Mesenchymal stem cell (in vitro differentiated cells and primary cell): ENCODE data around the gene ASB2.

Source experiments
- DNase-seq: peaks from one replicate; pipeline ENCODE4 v3.0.0-alpha.2; 2013
- H2AFZ ChIP-seq: one replicate; pipeline ENCODE4 v1.6.1; 2013; ENCODE audit warnings: low read depth, mild to moderate bottlenecking, control low read depth, inconsistent platforms, low read length, moderate library complexity
- H2AK5ac ChIP-seq: 2 replicates; pipeline ENCODE4 v1.6.1; 2013; ENCODE audit warnings: low read length, moderate library complexity, mild to moderate bottlenecking, inconsistent platforms; ENCODE audit not compliant: severe bottlenecking
- H2BK120ac ChIP-seq: one replicate; pipeline ENCODE4 v1.6.1; 2013; ENCODE audit warnings: low read depth, mild to moderate bottlenecking, inconsistent platforms, low read length, moderate library complexity
- H2BK12ac ChIP-seq, 2 experiments: one replicate each; pipeline ENCODE4 v1.6.1; 2013; ENCODE audit warnings: inconsistent platforms in 2 of 2, low read length in 2 of 2, mild to moderate bottlenecking in 2 of 2, moderate library complexity in 2 of 2, control low read depth in 1 of 2
- H2BK15ac ChIP-seq: one replicate; pipeline ENCODE4 v1.6.1; 2013; ENCODE audit warnings: mild to moderate bottlenecking, low read depth, inconsistent platforms; ENCODE audit not compliant: poor library complexity, severe bottlenecking
- H2BK5ac ChIP-seq: 2 replicates; pipeline ENCODE4 v1.6.1; 2013; ENCODE audit warnings: low read depth, mild to moderate bottlenecking, low read length, control low read depth, inconsistent platforms; ENCODE audit not compliant: poor library complexity, severe bottlenecking
- H3K14ac ChIP-seq, 2 experiments: one replicate each; pipeline ENCODE4 v1.6.1; 2013; ENCODE audit warnings: inconsistent platforms in 2 of 2, low read length in 2 of 2, control low read depth in 1 of 2, mild to moderate bottlenecking in 1 of 2, moderate library complexity in 1 of 2
- H3K18ac ChIP-seq, 2 experiments: one replicate each; pipeline ENCODE4 v1.6.1; 2013; ENCODE audit warnings: inconsistent platforms in 2 of 2, low read length in 2 of 2, control low read depth in 1 of 2, low read depth in 1 of 2, mild to moderate bottlenecking in 1 of 2
- H3K23ac ChIP-seq, 2 experiments: one replicate each; pipeline ENCODE4 v1.6.1; 2013; ENCODE audit warnings: inconsistent platforms in 2 of 2, low read length in 2 of 2, mild to moderate bottlenecking in 2 of 2, moderate library complexity in 2 of 2, control low read depth in 1 of 2
- H3K27ac ChIP-seq: 2 replicates; pipeline ENCODE4 v1.5.1; 2013; ENCODE audit warnings: mild to moderate bottlenecking, moderate library complexity, low read length, control low read depth, inconsistent platforms; ENCODE audit not compliant: poor library complexity, severe bottlenecking
- H3K27me3 ChIP-seq, 2 experiments: 2 replicates each; pipeline versions ENCODE4 v1.6.1 to v1.7.0; 2013; ENCODE audit warnings: low read length in 2 of 2, mild to moderate bottlenecking in 2 of 2, moderate library complexity in 2 of 2, control low read depth in 1 of 2, inconsistent platforms in 1 of 2; ENCODE audit not compliant: control insufficient read depth in 1 of 2, insufficient read depth in 1 of 2
- H3K36me3 ChIP-seq, 2 experiments: 2 replicates each; pipeline versions ENCODE4 v1.6.1 to v1.7.0; 2013; ENCODE audit warnings: low read length in 2 of 2, control low read depth in 1 of 2, inconsistent platforms in 1 of 2, low read depth in 1 of 2, mild to moderate bottlenecking in 1 of 2; ENCODE audit not compliant: insufficient read depth in 2 of 2, control insufficient read depth in 1 of 2
- H3K4ac ChIP-seq, 2 experiments: one replicate each; pipeline ENCODE4 v1.6.1; 2013; ENCODE audit warnings: inconsistent platforms in 2 of 2, low read length in 2 of 2, mild to moderate bottlenecking in 2 of 2, moderate library complexity in 2 of 2, control low read depth in 1 of 2, low read depth in 1 of 2
- H3K4me1 ChIP-seq: 2 replicates; pipeline ENCODE4 v1.6.1; 2013; ENCODE audit warnings: low read depth, low read length, control low read depth; ENCODE audit not compliant: control insufficient read depth, insufficient read depth
- H3K4me2 ChIP-seq: 2 replicates; pipeline ENCODE4 v1.6.1; 2013; ENCODE audit warnings: low read length, mild to moderate bottlenecking, inconsistent platforms; ENCODE audit not compliant: poor library complexity, severe bottlenecking
- H3K4me3 ChIP-seq, 2 experiments: 2 replicates each; pipeline versions ENCODE4 v1.5.1 to v1.7.0; 2013; ENCODE audit warnings: low read length in 2 of 2, mild to moderate bottlenecking in 2 of 2, control low read depth in 1 of 2, low read depth in 1 of 2; ENCODE audit not compliant: insufficient read depth in 1 of 2
- H3K79me1 ChIP-seq: replicated peaks from 2 replicates; pipeline ENCODE4 v1.6.1; 2013; ENCODE audit warnings: mild to moderate bottlenecking, control low read depth, low read length, inconsistent platforms; ENCODE audit not compliant: poor library complexity, severe bottlenecking
- H3K9ac ChIP-seq: 2 replicates; pipeline ENCODE4 v1.7.0; 2013; ENCODE audit warnings: mild to moderate bottlenecking, low read length, moderate library complexity
- H3K9me3 ChIP-seq: 2 replicates; pipeline ENCODE4 v1.7.0; 2013; ENCODE audit warnings: mild to moderate bottlenecking, low read length; ENCODE audit not compliant: control insufficient read depth
- H4K8ac ChIP-seq: one replicate; pipeline ENCODE4 v1.6.1; 2013; ENCODE audit warnings: inconsistent platforms, mild to moderate bottlenecking, low read length, moderate library complexity
- H4K91ac ChIP-seq: one replicate; pipeline ENCODE4 v1.6.1; 2013; ENCODE audit warnings: mild to moderate bottlenecking, low read length, inconsistent platforms
- WGBS: methylation state at CpG from one replicate; pipeline ENCODE4 v1.1.7; 2013; ENCODE audit warnings: mixed read lengths; 5-methylcytosine and 5-hydroxymethylcytosine counted together

Gene ASB2

DNA sequence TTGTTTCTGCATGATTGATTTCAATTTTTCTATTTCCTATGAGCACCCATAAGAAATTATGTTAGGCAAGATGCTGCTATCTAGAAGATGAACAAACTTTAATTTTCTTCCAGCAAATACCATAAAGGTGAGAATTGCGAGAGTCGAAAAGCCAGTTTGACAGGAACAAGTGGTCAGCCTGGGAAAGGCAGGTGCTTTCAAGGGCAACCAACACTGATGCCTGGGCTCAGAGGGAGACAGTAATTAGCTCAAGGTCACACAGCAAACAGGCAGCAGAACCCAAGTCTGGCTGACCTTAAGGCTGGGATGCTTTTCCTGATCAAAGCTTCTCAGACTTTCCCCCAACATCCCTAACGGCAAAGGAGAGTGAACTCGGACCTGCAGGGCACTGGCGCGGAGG lies 43.0 kb upstream of the ASB2 start:
- peaks cover 32 to 45% of the 10 kb centered on the region in 2 experiments for H3K27me3 ChIP-seq
- H2AFZ ChIP-seq: no peak overlapping the region
- no peak overlapping the region for H3K27ac ChIP-seq
- no peak overlapping the region for H3K4ac ChIP-seq
- 88% methylated on average over 6 of the region's 6 CpGs for WGBS
- H3K36me3 ChIP-seq: no peaks in the 10 kb centered on the region
- H3K4me3 ChIP-seq: no peak overlapping the region
- no peak overlapping the region for H2BK12ac ChIP-seq
- H3K23ac ChIP-seq: no peak overlapping the region
- H3K4me1 ChIP-seq: peaks cover 8% of the 10 kb centered on the region
- H3K79me1 ChIP-seq: no peaks in the 10 kb centered on the region
- no peak overlapping the region for H2BK120ac ChIP-seq
- H3K9me3 ChIP-seq: no peaks in the 10 kb centered on the region
- DNase-seq: no peak
- no peak overlapping the region for H2BK5ac ChIP-seq
- H2BK15ac ChIP-seq: no peak overlapping the region
- no peak overlapping the region for H2AK5ac ChIP-seq
- no peak overlapping the region for H3K4me2 ChIP-seq
- H3K14ac ChIP-seq: no peak overlapping the region
- H4K91ac ChIP-seq: no peak overlapping the region
- H3K18ac ChIP-seq: no peak overlapping the region
- no peak overlapping the region for H3K9ac ChIP-seq
- no peak overlapping the region for H4K8ac ChIP-seq

DNA sequence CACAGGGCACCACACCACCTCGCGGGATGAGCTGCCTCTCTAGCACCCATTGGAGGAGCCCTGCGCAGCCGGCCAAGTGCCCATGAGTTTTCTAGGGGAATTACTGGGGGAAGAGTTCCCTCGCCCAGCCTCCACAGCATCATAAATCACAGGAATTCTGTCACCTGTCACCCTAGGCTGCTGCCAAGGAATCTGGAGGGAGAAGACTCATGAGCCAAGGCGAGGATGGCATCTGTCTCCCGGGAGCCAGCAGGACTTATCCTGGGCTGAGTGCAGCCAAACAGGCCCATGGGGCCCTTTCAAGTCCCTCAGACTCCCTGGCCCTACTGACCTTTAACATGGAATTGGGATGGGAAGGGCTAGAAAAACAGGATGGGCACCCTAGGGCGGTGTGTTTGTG lies 41.9 kb upstream of the ASB2 start:
- Histone ChIP-seq H2AK5ac (no peak overlapping the region), H3K9me3 (no peaks in the 10 kb centered on the region), H3K4ac (no peak overlapping the region), H3K4me3 (no peak overlapping the region), H2BK15ac (no peak overlapping the region), H2AFZ (no peak overlapping the region), H3K36me3 (no peaks in the 10 kb centered on the region), H3K79me1 (no peaks in the 10 kb centered on the region), H3K18ac (no peak overlapping the region), H3K9ac (no peak overlapping the region), H3K27ac (no peak overlapping the region), H3K27me3 (peaks cover 34 to 45% of the 10 kb centered on the region in 2 experiments), H3K4me1 (peaks cover 8% of the 10 kb centered on the region), H4K8ac (no peak overlapping the region), H3K4me2 (no peak overlapping the region), H2BK5ac (no peak overlapping the region), H2BK120ac (no peak overlapping the region), H4K91ac (no peak overlapping the region), H2BK12ac (no peak overlapping the region), H3K14ac (no peak overlapping the region), H3K23ac (no peak overlapping the region)
- DNase-seq: no peak
- 74% methylated on average over 7 of the region's 8 CpGs for WGBS

DNA sequence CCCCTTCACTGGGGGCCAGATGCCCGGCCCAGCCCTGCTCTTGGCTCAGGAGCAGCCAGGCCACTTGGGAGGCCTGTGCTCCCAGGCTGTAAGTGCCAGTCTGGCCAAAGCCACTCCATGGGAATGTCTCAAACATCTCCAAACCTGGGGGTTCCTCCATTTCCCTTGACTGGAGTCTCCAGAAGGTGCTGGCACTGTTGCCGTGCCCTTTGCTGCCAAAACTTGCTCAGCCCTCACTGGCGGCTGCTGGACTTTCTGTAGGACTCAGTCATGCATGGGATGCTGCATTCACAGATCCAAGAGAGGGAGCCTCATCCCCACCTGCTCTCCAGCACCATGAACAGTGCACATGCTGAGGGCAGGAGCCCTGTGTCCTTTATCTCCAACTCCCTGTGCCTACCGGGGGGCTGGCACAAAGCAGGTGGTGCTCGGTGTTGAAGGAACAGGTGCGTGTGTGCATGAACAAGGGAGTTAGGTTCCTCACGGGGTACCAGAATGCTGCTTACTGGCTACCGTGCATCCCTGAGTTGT lies 40.1 kb upstream of the ASB2 start:
- H3K36me3 ChIP-seq: no peaks in the 10 kb centered on the region
- no peak overlapping the region for H3K9ac ChIP-seq
- peak overlapping the region in 1 of 2 experiments; percentile 18 for H3K14ac ChIP-seq
- H3K18ac ChIP-seq: no peak overlapping the region
- no peak overlapping the region for H3K4ac ChIP-seq
- no peak overlapping the region for H2BK15ac ChIP-seq
- peaks cover 34 to 42% of the 10 kb centered on the region in 2 experiments for H3K27me3 ChIP-seq
- no peaks in the 10 kb centered on the region for H3K9me3 ChIP-seq
- no peak for DNase-seq
- H2AK5ac ChIP-seq: no peak overlapping the region
- H4K91ac ChIP-seq: no peak overlapping the region
- no peak overlapping the region for H3K27ac ChIP-seq
- H2BK5ac ChIP-seq: no peak overlapping the region
- no peak overlapping the region for H4K8ac ChIP-seq
- H3K79me1 ChIP-seq: no peaks in the 10 kb centered on the region
- no peak overlapping the region for H2AFZ ChIP-seq
- WGBS: 79% methylated on average over 8 of the region's 8 CpGs
- H3K4me3 ChIP-seq: no peak overlapping the region
- no peak overlapping the region for H3K23ac ChIP-seq
- no peak overlapping the region for H3K4me2 ChIP-seq
- H2BK120ac ChIP-seq: no peak overlapping the region
- H2BK12ac ChIP-seq: no peak overlapping the region
- H3K4me1 ChIP-seq: peaks cover 3% of the 10 kb centered on the region

DNA sequence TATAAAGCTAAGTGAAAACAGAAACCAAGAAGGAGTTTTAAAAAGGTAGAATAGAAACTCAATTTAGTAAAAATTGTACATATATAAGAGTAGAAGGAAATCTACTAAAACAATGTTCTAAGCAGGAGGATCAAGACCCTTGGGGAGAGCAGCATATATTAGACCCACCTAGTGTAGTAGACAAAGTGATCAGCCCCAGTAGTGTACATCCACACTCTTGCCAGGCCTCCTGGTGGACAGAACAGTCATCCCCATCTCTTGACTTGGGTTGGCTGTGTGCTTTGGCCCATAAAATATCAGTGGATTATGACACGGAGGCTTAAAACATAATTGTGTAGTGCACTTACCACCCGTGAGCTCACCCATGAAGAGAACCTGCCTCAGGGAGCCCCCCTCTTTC lies 38.9 kb upstream of the ASB2 start:
- Histone ChIP-seq H3K4me1 (peaks cover 2% of the 10 kb centered on the region), H3K4me3 (no peak overlapping the region), H3K9me3 (no peaks in the 10 kb centered on the region), H4K91ac (no peak overlapping the region), H3K27me3 (peaks cover 38 to 54% of the 10 kb centered on the region in 2 experiments), H2BK120ac (no peak overlapping the region), H2BK15ac (no peak overlapping the region), H2AFZ (no peak overlapping the region), H3K23ac (no peak overlapping the region), H3K27ac (no peak overlapping the region), H3K36me3 (no peaks in the 10 kb centered on the region), H3K18ac (no peak overlapping the region), H3K4ac (no peak overlapping the region), H2BK12ac (no peak overlapping the region), H3K14ac (no peak overlapping the region), H4K8ac (no peak overlapping the region), H2BK5ac (no peak overlapping the region), H3K4me2 (no peak overlapping the region), H3K9ac (no peak overlapping the region), H2AK5ac (no peak overlapping the region), H3K79me1 (no peaks in the 10 kb centered on the region)
- no peak for DNase-seq
- 80% methylated on average over 2 of the region's 2 CpGs for WGBS
